RWPE1 (cell line): ENCODE measurements around the gene IGF2BP2.

Experiments used
- CTCF ChIA-PET: fragments of 350-600 bp; sonication (Branson Sonifier 250); formaldehyde crosslinking; extraction: SDS; loops from one replicate; lab custom pipeline; 2021; lab: Yijun Ruan, JAX
- POLR2A ChIA-PET: fragments of 400-600 bp; formaldehyde crosslinking; extraction: SDS; loops from one replicate; lab custom pipeline; 2020; ENCODE audit warnings: antibody characterized with exemption; ENCODE audit not compliant: low non-redundant PET; lab: Yijun Ruan, JAX
- DNase-seq: peaks from one replicate; pipeline ENCODE4 v3.0.0; 2012; ENCODE audit warnings: low spot score
- H3K27ac ChIP-seq: fragments of 450-650 bp; 2 replicates; pipeline ENCODE4 v1.5.1; 2017
- CTCF ChIP-seq: fragments of 450-650 bp; conservative IDR thresholded peaks from 2 replicates; pipeline ENCODE4 v1.5.1; 2017; ENCODE audit warnings: low read depth, mild to moderate bottlenecking

IGF2BP2 gene

GRCh38 chr3:185605566-185605965 is 219.3 kb downstream of the IGF2BP2 start:
- ChIA-PET CTCF (interaction anchor here (0.8 kb wide), 1 partner anchor 145 kb away, joined by 4 read pairs; no protein-coding TSS in a partner anchor), POLR2A (interaction anchor here (0.5 kb wide), 1 partner anchor 125 kb away, joined by 4 read pairs; no protein-coding TSS in a partner anchor)

DNA sequence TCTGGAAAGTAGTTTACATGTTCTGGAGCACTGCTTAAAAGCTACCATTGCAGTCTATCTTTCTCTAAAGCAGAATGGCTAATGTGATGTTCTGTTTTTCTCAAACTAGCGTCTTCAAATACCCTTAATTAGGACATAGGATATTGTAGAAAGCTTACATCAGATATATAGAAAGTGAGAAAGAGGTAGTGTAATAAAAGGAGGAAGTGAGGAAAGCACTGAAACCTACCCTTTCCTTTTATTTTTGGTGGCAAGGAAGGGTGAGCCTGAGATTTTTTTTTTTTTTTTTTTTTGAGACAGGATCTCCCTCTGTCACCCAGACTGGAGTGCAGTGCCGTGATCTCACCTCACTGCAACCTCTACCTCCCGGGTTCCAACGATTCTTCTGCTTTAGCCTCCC is 229.3 kb downstream of the IGF2BP2 start:
- no peak for TF ChIP-seq CTCF
- no peak for DNase-seq
- POLR2A ChIA-PET, result no interaction called here

More at GRCh38 chr3:185605566-185605965, 219.3 kb downstream of the IGF2BP2 start:
- no peak overlapping the region for H3K27ac ChIP-seq
- no peak for DNase-seq
- no peak for TF ChIP-seq CTCF

DNA sequence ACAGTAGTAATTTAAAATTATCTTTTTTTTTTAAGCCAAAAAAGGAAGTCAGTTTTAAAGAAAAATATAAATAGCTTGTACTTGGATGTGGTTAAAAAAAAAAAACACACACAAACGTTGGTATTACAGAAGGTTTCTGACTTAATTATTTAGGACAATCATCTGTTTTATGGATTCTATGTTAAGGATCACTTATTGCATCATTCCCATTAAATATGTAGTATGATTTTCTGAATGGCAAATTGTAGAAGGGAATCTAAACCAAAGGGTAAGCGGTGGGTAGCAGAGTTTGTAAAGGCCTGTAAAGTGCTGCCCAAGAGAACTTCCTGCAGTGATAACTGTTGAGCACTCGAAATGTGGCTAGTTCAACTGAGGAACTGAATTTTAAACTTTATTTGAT is 230.8 kb downstream of the IGF2BP2 start:
- TF ChIP-seq CTCF, result no peak
- no peak overlapping the region for H3K27ac ChIP-seq
- no peak for DNase-seq
- ChIA-PET POLR2A (no interaction called here), CTCF (interaction anchor here (0.6 kb wide), 2 partner anchors 181 to 1143 kb away, joined by 3 to 6 read pairs; no protein-coding TSS in a partner anchor)

More for the DNA sequence above, 229.3 kb downstream of the IGF2BP2 start:
- CTCF ChIA-PET, result interaction anchor here (0.7 kb wide), 1 partner anchor 30 kb away, joined by 4 read pairs; no protein-coding TSS in a partner anchor
- H3K27ac ChIP-seq, result no peak overlapping the region
